HG02610 (cell line): ENCODE measurements around the gene NPAS2.
A peak's percentile ranks its signal among the peaks of the same experiment; 100 is the strongest.

ENCODE experiments used
- ATAC-seq: cut with Tn5 transposase; IDR thresholded peaks from one replicate; pipeline ENCODE4 v1.9.1; 2021; ENCODE audit warnings: mild to moderate bottlenecking, moderate library complexity; ENCODE audit not compliant: unreplicated experiment

Gene NPAS2

GRCh38 chr2:100879296-100879695 is 59.4 kb downstream of the NPAS2 start:
- ATAC-seq, result no peak

DNA sequence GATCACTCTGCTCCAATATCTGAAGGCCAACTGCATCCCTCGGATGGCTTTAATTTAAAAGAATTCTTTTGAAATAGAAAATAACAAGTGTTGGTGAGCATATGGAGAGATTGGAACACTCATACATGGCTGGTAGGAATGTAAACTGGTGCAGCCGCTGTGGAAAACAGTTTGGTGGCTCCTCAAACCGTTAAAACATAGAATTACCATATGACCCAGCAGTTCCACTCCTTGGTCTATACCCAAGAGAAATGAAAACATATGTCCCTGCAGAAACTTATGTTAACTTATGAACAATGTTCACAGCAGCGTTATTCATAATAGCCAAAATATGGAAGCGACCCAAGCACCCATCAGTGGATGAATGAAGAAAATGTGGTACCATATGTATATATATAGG is 60.1 kb downstream of the NPAS2 start:
- no peak for ATAC-seq

DNA sequence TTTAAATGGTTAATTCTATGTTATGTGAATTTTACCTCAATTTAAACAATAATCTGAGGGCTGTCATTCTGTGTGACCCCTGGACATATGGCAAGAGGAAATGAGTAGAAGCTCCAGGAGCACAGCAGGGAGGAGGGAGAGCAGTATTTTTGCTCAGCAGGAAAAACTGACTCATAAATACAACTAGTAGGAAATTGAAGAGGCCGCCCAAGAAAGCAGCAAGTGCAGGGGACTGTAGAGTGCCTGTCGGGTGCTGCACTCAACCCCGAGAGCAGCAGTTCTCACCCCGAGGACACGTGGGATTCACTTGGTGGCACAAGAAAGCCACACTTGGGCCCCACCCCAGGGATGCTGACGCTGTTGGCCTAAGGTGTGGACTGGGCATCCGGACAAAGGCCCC is 60.8 kb downstream of the NPAS2 start:
- ATAC-seq, result no peak

DNA sequence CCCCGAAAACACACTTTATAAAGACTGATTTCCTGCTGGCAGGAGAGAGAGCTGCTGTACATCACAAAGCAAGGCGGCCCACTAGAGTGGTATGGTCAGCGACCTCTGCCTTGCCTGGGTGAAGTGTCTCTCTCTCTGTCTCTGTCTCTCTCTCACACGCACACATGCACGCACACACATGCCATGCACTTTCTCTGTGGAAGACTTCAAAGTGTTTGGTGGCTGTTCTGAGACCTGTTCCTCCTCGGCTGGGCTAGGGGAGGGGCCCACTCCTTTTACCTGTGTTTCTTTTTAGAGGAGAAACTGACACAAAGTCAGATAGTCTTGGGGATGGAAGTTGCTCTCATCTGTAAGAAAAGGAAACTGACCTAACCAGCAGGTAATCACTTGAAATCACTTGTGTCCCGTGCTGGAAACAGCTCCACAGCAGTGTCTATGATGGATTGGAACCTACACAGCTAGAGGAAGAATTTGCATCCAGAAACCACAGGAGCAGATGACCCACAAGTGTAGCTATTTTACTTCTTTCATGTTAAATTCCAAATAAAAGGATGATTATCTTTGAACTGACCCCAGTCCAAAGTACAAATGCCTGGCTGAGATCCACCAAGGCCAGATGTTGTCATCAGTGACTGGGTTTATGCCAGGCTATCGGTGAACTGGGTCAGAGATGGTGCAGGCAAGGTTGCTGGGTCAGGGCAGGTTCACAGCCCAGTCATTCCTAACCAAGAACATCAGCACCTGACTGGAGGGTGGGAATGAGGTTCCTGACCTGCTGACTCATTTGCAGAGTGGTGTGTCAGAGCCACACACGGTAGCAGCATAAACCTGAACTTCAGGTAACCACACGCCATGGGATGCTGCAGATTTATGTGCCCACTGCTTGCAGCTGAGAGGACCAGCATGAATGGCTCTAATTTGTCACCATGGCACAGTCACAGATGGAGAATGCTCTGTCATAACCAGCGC is 63.0 kb downstream of the NPAS2 start:
- peak; percentile 60 for ATAC-seq

- no peak for ATAC-seq
Observed at GRCh38 chr2:100884145-100884621, 64.2 kb downstream of the NPAS2 start.

DNA sequence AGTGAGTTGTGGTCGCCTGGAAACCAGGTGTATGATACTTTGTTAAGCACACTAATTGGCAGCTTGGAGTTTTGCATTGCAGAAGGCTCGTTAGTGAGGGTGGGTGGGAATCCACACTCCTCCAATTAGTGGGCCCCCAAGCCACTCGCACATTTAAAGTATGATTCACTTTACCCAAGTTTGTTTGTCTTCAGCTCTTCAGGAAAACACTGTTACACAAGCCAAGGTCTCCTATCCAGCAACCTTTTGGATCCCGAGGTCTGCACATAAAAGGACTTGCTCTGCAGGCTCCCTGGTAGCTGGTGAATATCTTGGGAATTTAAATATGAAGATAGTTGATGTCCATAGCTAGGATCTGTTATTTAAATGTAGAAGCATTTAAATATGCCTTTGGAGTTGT is 66.1 kb downstream of the NPAS2 start:
- no peak for ATAC-seq

DNA sequence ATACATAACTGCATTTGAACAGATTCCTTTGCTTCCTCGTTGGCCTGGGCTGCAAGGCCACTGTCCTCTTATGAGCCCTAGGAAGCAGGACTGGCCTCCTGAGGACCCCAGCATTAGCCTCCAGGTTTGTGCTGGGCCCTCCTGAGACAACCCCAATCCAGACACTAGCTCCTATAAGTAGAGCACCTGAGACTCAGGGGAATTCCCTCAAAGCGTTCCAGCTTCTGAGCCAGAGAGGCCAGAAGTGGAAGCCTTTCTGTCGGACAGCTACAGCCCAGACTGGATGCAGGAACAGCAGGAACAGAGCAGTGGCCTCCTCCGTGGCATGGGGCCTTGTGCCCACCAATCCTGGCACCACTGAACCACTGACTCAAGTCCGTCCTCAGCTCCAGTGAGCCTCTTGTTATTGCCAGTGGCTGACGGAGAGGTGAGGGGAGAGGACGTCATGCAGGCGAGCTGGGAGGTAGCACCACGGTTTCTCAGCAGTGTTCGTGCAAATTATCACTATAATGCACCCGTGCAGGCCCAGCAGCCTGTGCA is 67.2 kb downstream of the NPAS2 start:
- no peak for ATAC-seq

DNA sequence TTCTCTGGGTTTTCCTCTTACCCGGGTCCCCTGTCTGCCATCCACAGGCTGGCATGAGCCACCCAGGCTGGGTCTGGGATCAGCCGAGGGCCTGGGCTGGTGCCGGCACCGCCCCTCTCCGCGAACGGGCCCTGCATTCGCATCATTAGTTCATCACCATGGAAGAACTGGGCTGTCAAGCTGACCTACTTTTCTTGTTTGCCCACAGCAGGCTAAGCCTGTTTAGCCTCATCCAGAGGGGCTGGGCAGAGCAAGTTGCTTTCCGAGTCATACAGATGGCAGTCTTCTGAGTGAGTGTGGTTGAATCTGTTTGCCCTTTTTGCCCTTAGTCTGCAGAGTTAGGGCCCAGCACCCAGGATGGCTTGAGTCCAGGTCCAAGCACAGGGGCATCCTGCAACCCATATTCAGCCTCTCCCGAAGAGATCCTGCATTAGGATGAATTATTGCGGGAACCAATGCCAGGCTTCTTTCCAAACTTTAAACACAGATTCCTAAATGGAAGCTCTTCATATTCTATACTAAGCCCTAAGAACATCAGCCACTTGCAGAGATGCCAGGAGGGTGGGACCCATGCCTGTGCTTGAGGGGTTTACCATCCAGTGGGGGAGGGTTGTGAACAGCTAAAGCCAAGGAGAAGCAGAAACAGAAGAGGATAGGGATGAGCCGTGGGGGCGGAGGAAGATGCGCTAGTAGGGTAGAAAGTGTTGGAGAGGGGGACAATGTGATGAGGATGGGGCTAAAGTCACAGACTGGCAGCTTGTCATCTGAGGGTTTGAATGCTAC is 68.0 kb downstream of the NPAS2 start:
- no peak for ATAC-seq

DNA sequence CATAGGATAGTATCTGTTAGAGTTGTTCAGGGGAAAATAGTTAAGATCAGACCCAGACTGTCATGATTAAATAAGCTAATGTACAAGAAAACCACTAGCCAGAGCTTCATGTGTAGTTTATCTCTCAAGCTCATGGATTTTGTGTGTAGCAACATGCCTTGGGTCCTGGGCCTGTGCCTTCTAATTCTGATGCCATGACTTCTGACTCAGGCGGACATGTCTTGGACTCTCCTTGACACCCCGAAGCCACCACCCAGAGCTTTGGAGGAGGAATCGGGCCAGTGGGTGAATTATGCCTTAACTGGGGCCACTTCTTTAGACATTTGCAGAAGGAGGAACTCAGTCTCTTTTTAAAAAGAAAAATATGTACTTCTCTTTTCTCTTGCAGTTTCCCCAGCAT is 68.7 kb downstream of the NPAS2 start:
- ATAC-seq, result no peak

GRCh38 chr2:100889286-100889685 is 69.3 kb downstream of the NPAS2 start:
- no peak for ATAC-seq

DNA sequence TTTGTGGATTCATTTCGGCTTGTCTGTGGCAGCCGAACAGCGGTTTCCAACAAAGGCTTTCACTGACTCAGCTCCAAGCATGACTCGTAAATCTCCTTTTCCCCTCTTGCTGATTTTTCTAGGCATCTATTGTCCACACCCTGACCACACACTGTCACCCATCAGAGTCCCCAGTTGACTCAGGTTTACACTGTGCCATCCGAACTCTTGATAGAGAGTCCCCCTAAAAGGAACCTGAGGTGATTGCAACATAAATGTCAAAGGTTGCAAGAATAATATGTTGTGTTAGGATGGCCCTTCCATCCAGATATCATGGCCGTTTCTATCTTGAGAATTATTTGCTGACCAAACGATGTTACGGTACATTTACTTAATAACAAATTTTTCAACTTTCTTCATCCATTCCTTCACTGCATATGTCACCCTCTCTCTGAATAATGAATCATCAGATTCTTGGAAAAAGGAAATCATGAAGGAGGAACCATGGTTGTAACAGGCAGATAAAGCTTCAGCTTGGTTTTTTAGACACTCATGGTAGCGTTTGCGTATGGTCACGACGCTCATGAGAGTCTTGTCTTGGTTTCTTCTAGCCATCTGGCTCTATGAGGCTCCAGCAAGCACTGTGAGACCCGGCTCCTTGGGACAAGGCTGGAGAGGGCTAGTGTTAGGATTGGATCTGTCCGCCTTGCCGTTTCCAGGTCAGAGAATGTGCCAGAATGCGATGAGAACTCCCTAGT is 72.1 kb downstream of the NPAS2 start:
- no peak for ATAC-seq

- no peak for ATAC-seq
Observed at GRCh38 chr2:100893392-100894104, 73.6 kb downstream of the NPAS2 start.

- no peak for ATAC-seq
Observed at GRCh38 chr2:100894105-100894795, 74.3 kb downstream of the NPAS2 start.

DNA sequence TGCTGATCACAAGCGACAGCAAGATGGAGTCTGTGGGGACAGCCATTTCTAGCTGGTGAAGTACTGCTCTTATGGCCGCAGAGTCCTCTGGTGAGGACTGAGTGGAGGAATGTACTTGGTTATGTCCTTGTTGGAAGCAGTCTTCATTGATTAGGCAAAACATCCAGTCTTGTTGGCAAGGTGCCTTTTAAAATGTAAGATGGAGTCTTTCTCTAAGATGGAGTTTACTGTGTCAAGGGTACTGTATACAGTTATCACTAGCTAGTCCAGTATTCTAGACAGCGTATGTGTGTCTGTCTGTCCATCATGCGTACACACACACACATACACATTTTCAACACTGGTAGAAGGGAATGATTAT is 74.8 kb downstream of the NPAS2 start:
- ATAC-seq, result no peak

- no peak for ATAC-seq
Observed at GRCh38 chr2:100895402-100895801, 75.5 kb downstream of the NPAS2 start.

DNA sequence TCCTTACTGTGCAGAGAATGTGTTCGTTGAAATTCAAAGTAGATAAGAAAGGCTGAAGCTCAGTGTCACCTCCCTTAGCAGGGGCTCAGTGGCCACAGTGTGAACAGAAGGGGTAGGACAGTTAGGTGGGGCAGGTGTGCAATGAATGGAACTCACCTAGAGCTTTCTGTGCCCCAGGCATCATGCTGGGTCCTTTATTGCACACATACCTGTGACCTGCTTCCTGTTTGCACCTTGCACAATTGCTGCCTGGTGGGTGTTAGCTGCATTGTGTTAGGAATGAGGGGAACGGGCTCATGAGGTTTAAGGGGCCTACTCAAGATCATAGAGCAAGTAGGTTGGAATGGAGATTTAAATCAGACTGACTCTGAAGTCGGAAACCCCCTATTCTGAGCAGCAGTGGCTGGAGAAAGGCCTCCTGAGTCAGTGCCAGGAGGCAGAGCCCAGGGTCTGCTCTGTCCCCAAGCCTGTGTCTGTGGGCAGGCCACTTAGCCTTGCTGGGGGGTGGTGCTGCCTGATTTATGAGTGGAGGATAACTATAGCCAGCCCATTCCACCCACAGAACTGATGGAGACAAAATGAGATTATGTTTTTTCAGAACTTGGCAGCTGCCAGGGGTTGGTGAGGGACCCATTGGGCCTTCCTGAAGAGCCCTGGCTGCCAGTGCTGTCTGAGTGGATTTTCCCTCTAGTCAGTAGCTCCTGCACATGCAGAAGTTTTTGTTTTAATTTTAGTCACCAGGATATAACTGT is 76.2 kb downstream of the NPAS2 start:
- ATAC-seq, result no peak

DNA sequence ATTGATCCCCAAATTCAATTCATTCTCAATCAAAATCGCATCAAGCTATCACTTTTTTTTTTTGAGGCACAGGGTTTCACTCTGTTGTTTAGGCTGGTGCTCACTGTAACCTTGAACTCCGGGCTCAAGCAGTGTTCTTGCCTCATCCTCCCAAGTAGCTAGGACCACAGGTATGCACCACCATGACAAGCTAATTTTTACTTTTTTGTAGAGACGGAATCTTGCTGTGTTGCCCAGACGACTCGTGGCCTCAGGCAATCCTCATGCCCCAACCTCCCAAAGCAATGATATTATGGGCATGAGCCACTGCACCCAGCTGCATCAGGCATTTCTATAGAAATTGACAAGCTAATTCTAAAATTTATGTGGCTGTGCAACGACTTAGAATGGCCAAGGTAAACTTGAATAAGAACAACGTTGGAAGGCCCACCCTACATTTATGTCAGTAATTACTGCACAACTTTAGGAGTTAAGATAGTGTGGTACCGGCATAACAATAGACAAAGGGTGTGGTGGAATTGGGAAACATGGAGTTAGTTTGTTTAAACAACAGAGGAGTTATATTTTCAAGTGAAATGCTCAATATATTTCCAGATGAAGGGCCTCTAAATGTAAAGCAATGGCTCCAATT is 78.2 kb downstream of the NPAS2 start:
- no peak for ATAC-seq

- ATAC-seq, result no peak
Observed at GRCh38 chr2:100900156-100900795, 80.3 kb downstream of the NPAS2 start.
